GM12878 (cell line): Measurements from ENCODE around the gene KLK5. TPM values are rescaled to one million over a fixed set of nuclear protein-coding genes. Genes with fewer than 3 reads are reported as not detected.

Source experiments
- ATAC-seq: fragments of 200-7000 bp; cut with Tn5 transposase; 3 replicates; pipeline ENCODE4 v1.9.1; 2020; ENCODE audit warnings: mild to moderate bottlenecking, moderate library complexity
- BruUV-seq: library from RNA; stranded (reverse); fragments of 400-500 nt; replicated peaks from 2 replicates; lab custom pipeline; 2021; lab: Mats Ljungman, UMichigan
- CTCF ChIA-PET: fragments of 300-600 bp; sonication (Branson Sonifier 250); formaldehyde crosslinking; extraction: SDS; loops from one replicate; lab custom pipeline; 2021; ENCODE audit warnings: inconsistent platforms; lab: Yijun Ruan, JAX
- POLR2A ChIA-PET: fragments of 350-600 bp; formaldehyde crosslinking; extraction: SDS; loops from one replicate; lab custom pipeline; 2021; ENCODE audit warnings: inconsistent platforms; lab: Charles Lee
- RAD21 ChIA-PET: fragments of 300-600 bp; sonication (Branson Sonifier 250); formaldehyde crosslinking; loops from one replicate; lab custom pipeline; 2023; ENCODE audit warnings: antibody characterized with exemption; ENCODE audit not compliant: unreplicated experiment; lab: Charles Lee
- SMC1A ChIA-PET: fragments of 300-600 bp; sonication (Branson Sonifier 250); formaldehyde crosslinking; loops from one replicate; lab custom pipeline; 2023; ENCODE audit not compliant: unreplicated experiment, uncharacterized antibody; lab: Charles Lee
- DNase-seq: peaks from one replicate; pipeline ENCODE4 v3.0.0-alpha.2; 2011; ENCODE audit warnings: low read depth, low spot score
- FAIRE-seq: peaks from 3 replicates; lab custom pipeline; 2011; peaks lifted over from hg19 to GRCh38; lab: Jason Lieb, UNC
- H2AFZ ChIP-seq: 2 replicates; pipeline ENCODE4 v1.6.0; 2011; ENCODE audit warnings: low read depth, low read length, control low read depth; ENCODE audit not compliant: control insufficient read depth
- H3K27ac ChIP-seq: 2 replicates; pipeline ENCODE4 v1.5.1; 2011; ENCODE audit warnings: control low read depth; ENCODE audit not compliant: control insufficient read depth, insufficient read depth
- H3K27me3 ChIP-seq, 2 experiments: replicated peaks in 1 of 2; 2 replicates each; pipeline versions ENCODE4 v1.6.0 to v1.6.1; 2011; ENCODE audit warnings: low read length in 1 of 2; ENCODE audit not compliant: control insufficient read depth in 2 of 2, insufficient read depth in 2 of 2
- H3K36me3 ChIP-seq, 2 experiments: 2 replicates each; pipeline ENCODE4 v1.5.1; 2011; ENCODE audit warnings: low read length in 1 of 2; ENCODE audit not compliant: control insufficient read depth in 2 of 2, insufficient read depth in 2 of 2
- H3K4me1 ChIP-seq: 2 replicates; pipeline ENCODE4 v1.6.1; 2011; ENCODE audit warnings: mild to moderate bottlenecking, low read length, moderate library complexity, mixed read lengths; ENCODE audit not compliant: control insufficient read depth, insufficient read depth
- H3K4me2 ChIP-seq: 2 replicates; pipeline ENCODE4 v1.6.0; 2011; ENCODE audit warnings: control low read depth; ENCODE audit not compliant: control insufficient read depth, insufficient read depth
- H3K4me3 ChIP-seq: fragments of 200-600 bp; sonication (generic); 2 replicates; pipeline ENCODE4 v1.5.1; 2016
- H3K79me2 ChIP-seq: 2 replicates; pipeline ENCODE4 v1.6.0; 2011; ENCODE audit warnings: low read length; ENCODE audit not compliant: control insufficient read depth, insufficient read depth
- H3K9ac ChIP-seq: 2 replicates; pipeline ENCODE4 v1.8.0; 2011; ENCODE audit warnings: low read length, control low read depth, mixed read lengths; ENCODE audit not compliant: control insufficient read depth, insufficient read depth
- H3K9me3 ChIP-seq: replicated peaks from 3 replicates; pipeline ENCODE4 v1.5.1; 2011; ENCODE audit warnings: mild to moderate bottlenecking, low read length; ENCODE audit not compliant: control insufficient read depth, insufficient read depth
- H4K20me1 ChIP-seq: 2 replicates; pipeline ENCODE4 v1.6.0; 2011; ENCODE audit not compliant: control insufficient read depth, insufficient read depth
- GABPA ChIP-seq: IDR thresholded peaks from 2 replicates; pipeline ENCODE4 v1.6.1; 2014; ENCODE audit warnings: antibody characterized with exemption, low read depth, mild to moderate bottlenecking, inconsistent platforms
- HCFC1 ChIP-seq: fragments of 150-350 bp; IDR thresholded peaks from 2 replicates; pipeline ENCODE4 v1.6.1; 2014; ENCODE audit warnings: low read length
- JUNB ChIP-seq: IDR thresholded peaks from 2 replicates; pipeline ENCODE4 v1.6.1; 2016; ENCODE audit warnings: antibody characterized with exemption, mild to moderate bottlenecking
- JUND ChIP-seq: IDR thresholded peaks from 2 replicates; pipeline ENCODE4 v1.6.1; 2012; ENCODE audit warnings: low read depth, mild to moderate bottlenecking, low read length, improper control_type of control experiment, moderate library complexity
- KDM1A ChIP-seq: fragments of 200-600 bp; sonication (generic); IDR thresholded peaks from 2 replicates; pipeline ENCODE4 v1.6.1; 2016; ENCODE audit warnings: borderline replicate concordance
- MEF2A ChIP-seq: IDR thresholded peaks from 2 replicates; pipeline ENCODE4 v1.6.1; 2011; ENCODE audit warnings: low read depth, mild to moderate bottlenecking, low read length, moderate library complexity; ENCODE audit not compliant: insufficient read depth
- NFYA ChIP-seq: IDR thresholded peaks from 2 replicates; pipeline ENCODE4 v1.6.1; 2011; ENCODE audit warnings: low read depth, mild to moderate bottlenecking, low read length, improper control_type of control experiment, borderline replicate concordance
- SIX5 ChIP-seq: IDR thresholded peaks from 2 replicates; pipeline ENCODE4 v1.6.1; 2011; ENCODE audit warnings: mild to moderate bottlenecking, low read depth, low read length, moderate library complexity; ENCODE audit not compliant: severe bottlenecking
- SP1 ChIP-seq: IDR thresholded peaks from one replicate; pipeline ENCODE4 v1.6.1; 2011; ENCODE audit warnings: low read depth, low read length
- SREBF2 ChIP-seq: IDR thresholded peaks from 2 replicates; pipeline ENCODE4 v1.6.1; 2012; ENCODE audit warnings: mild to moderate bottlenecking, low read length
- STAT1 ChIP-seq: fragments of 450-650 bp; conservative IDR thresholded peaks from 2 replicates; pipeline ENCODE4 v1.6.1; 2014; ENCODE audit warnings: antibody characterized with exemption, mild to moderate bottlenecking
- TBL1XR1 ChIP-seq: IDR thresholded peaks from 2 replicates; pipeline ENCODE4 v1.6.1; 2012; ENCODE audit warnings: low read depth, low read length, improper control_type of control experiment
- ZNF217 ChIP-seq: fragments of 450-650 bp; IDR thresholded peaks from 2 replicates; pipeline ENCODE4 v1.6.1; 2017; ENCODE audit warnings: antibody characterized with exemption, mild to moderate bottlenecking
- ZNF687 ChIP-seq: fragments of 450-650 bp; IDR thresholded peaks from 2 replicates; pipeline ENCODE4 v1.6.1; 2017; ENCODE audit warnings: mild to moderate bottlenecking, moderate library complexity
- WGBS: methylation state at CpG from one replicate; pipeline ENCODE4 v1.1.6; 2016; ENCODE audit warnings: low lambda C conversion rate; ENCODE audit not compliant: insufficient replicate concordance, insufficient coverage; ENCODE audit errors: missing lambda C conversion rate; 5-methylcytosine and 5-hydroxymethylcytosine counted together
- in situ Hi-C: fragments of 300-500 bp; cut with MboI; formaldehyde crosslinking; loops from 9 replicates; pipeline ENCODE4 v1.14.3; 2018; ENCODE audit warnings: mixed read lengths
- intact Hi-C: fragments of 100-400 bp; cut with micrococcal nuclease; formaldehyde crosslinking; loops from one replicate; pipeline ENCODE4 v1.14.2; 2022; ENCODE audit not compliant: unreplicated experiment
- polyA plus RNA-seq, 11 experiments: library from polyadenylated mRNA; depleted of rRNA in 4 of 11; unstranded in 6 of 11; stranded (reverse) in 5 of 11; fragments of >200 nt; fragmentation: Nextera tagmentation in 4 of 11; fragmentation: Illumina TruSeq in 1 of 11; extraction: Ambion mirVana in 4 of 11; extraction: Trizol in 1 of 11; gene quantifications; 1 replicate in 1 of 11; 2 replicates in 10 of 11; pipeline versions ENCODE4 v1.2.1 to v1.2.3, GENCODE V29; 2011 to 2016; ENCODE audit warnings: inconsistent platforms in 2 of 11, missing spikeins in 2 of 11, low read depth in 1 of 11
- total RNA-seq, 4 experiments: library from RNA; depleted of rRNA in 3 of 4; stranded (reverse); fragments of >200 nt in 3 of 4; fragmentation: Illumina TruSeq in 1 of 4; extraction: Trizol in 1 of 4; gene quantifications; 2 replicates each; pipeline versions ENCODE4 v1.2.1 to v1.2.3, GENCODE V29; 2013 to 2021
- TF ChIP-seq, protein P1 (sequence below): IDR thresholded peaks from 2 replicates; pipeline ENCODE4 v1.6.1; 2012; ENCODE audit warnings: mild to moderate bottlenecking, low read depth, low read length

KLK5 gene
- total and polyA plus RNA-seq, 10 of the 15 experiments (the other 5 are each of a cell fraction or from before 2014, with no cell fraction given) = 0.16 TPM; not detected in 9

- in situ Hi-C loops = no loop called here
- no peak overlapping the region for H3K9ac ChIP-seq
Measured at GRCh38 chr19:50949861-50950260, 3.0 kb downstream of the KLK5 start.

More at GRCh38 chr19:50949861-50950260, 3.0 kb downstream of the KLK5 start:
- Histone ChIP-seq H3K27ac (no peak overlapping the region), H3K4me3 (no peak overlapping the region), H2AFZ (no peak overlapping the region), H3K4me1 (no peaks in the 10 kb centered on the region), H3K36me3 (no peaks in the 10 kb centered on the region), H3K4me2 (no peak overlapping the region), H3K9me3 (no peaks in the 10 kb centered on the region), H4K20me1 (no peaks in the 10 kb centered on the region), H3K79me2 (no peaks in the 10 kb centered on the region), H3K27me3 (peaks cover 0 to under 1% of the 10 kb centered on the region in 2 experiments; a peak in 1 of 4 replicates)
- ChIA-PET CTCF (no interaction called here), SMC1A (no interaction called here), POLR2A (no interaction called here), RAD21 (no interaction called here)
- DNase-seq (no peak), ATAC-seq (no peak), FAIRE-seq (no peak)
- WGBS = 78% methylated on average over 19 of the region's 19 CpGs
- intact Hi-C loops = no loop called here
- TF ChIP-seq ZNF217 (no peak), SIX5 (no peak), SP1 (no peak), ZNF687 (no peak), GABPA (no peak), NFYA (no peak), JUND (no peak), KDM1A (no peak), MEF2A (no peak), JUNB (no peak), TBL1XR1 (no peak), STAT1 (no peak), SREBF2 (no peak), HCFC1 (no peak)
- TF ChIP-seq, protein P1, sequence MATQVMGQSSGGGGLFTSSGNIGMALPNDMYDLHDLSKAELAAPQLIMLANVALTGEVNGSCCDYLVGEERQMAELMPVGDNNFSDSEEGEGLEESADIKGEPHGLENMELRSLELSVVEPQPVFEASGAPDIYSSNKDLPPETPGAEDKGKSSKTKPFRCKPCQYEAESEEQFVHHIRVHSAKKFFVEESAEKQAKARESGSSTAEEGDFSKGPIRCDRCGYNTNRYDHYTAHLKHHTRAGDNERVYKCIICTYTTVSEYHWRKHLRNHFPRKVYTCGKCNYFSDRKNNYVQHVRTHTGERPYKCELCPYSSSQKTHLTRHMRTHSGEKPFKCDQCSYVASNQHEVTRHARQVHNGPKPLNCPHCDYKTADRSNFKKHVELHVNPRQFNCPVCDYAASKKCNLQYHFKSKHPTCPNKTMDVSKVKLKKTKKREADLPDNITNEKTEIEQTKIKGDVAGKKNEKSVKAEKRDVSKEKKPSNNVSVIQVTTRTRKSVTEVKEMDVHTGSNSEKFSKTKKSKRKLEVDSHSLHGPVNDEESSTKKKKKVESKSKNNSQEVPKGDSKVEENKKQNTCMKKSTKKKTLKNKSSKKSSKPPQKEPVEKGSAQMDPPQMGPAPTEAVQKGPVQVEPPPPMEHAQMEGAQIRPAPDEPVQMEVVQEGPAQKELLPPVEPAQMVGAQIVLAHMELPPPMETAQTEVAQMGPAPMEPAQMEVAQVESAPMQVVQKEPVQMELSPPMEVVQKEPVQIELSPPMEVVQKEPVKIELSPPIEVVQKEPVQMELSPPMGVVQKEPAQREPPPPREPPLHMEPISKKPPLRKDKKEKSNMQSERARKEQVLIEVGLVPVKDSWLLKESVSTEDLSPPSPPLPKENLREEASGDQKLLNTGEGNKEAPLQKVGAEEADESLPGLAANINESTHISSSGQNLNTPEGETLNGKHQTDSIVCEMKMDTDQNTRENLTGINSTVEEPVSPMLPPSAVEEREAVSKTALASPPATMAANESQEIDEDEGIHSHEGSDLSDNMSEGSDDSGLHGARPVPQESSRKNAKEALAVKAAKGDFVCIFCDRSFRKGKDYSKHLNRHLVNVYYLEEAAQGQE = no peak
- no TSS peak for BruUV-seq
